RWPE2 (cell line): ENCODE results near the gene TIFAB.
A peak's percentile ranks its signal among the peaks of the same experiment; 100 is the strongest.

ENCODE experiments used
- ATAC-seq: fragments of 200-7000 bp; cut with Tn5 transposase; 3 replicates; pipeline ENCODE4 v1.9.1; 2021; ENCODE audit warnings: low read depth
- DNase-seq: peaks from one replicate; pipeline ENCODE4 v3.0.0-alpha.2; 2020; ENCODE audit warnings: low spot score
- H3K27ac ChIP-seq: fragments of 450-650 bp; 2 replicates; pipeline ENCODE4 v1.5.1; 2017; ENCODE audit warnings: mild to moderate bottlenecking; ENCODE audit not compliant: poor library complexity, severe bottlenecking
- H3K27me3 ChIP-seq: fragments of 250-450 bp; sonication (Bioruptor Pico); 2 replicates; pipeline ENCODE4 v1.5.1; 2021; ENCODE audit warnings: mild to moderate bottlenecking, moderate library complexity; ENCODE audit not compliant: insufficient read depth, poor library complexity, severe bottlenecking
- H3K36me3 ChIP-seq: fragments of 250-450 bp; sonication (Bioruptor Pico); 2 replicates; pipeline ENCODE4 v1.5.1; 2020; ENCODE audit warnings: low read depth, mild to moderate bottlenecking, moderate library complexity
- H3K4me1 ChIP-seq: fragments of 250-450 bp; sonication (Bioruptor Pico); 2 replicates; pipeline ENCODE4 v1.5.1; 2021; ENCODE audit warnings: mild to moderate bottlenecking, moderate library complexity; ENCODE audit not compliant: insufficient read depth, poor library complexity, severe bottlenecking
- H3K4me3 ChIP-seq: fragments of 250-450 bp; sonication (Bioruptor Pico); 2 replicates; pipeline ENCODE4 v1.5.1; 2021; ENCODE audit warnings: mild to moderate bottlenecking, moderate library complexity; ENCODE audit not compliant: severe bottlenecking
- H3K9me3 ChIP-seq: fragments of 250-450 bp; sonication (Bioruptor Pico); 2 replicates; pipeline ENCODE4 v1.5.1; 2021; ENCODE audit warnings: mild to moderate bottlenecking, moderate library complexity; ENCODE audit not compliant: severe bottlenecking
- CTCF ChIP-seq: fragments of 450-650 bp; IDR thresholded peaks from one replicate; pipeline ENCODE4 v1.5.1; 2017; ENCODE audit warnings: mild to moderate bottlenecking, moderate library complexity; ENCODE audit not compliant: poor library complexity, severe bottlenecking

TIFAB gene

GRCh38 chr5:135448791-135449507 lies 3.2 kb downstream of the TIFAB start:
- Histone ChIP-seq H3K27ac (no peak overlapping the region), H3K9me3 (no peaks in the 10 kb centered on the region), H3K27me3 (no peaks in the 10 kb centered on the region), H3K4me1 (no peaks in the 10 kb centered on the region), H3K4me3 (no peak overlapping the region), H3K36me3 (no peaks in the 10 kb centered on the region)
- DNase-seq: no peak
- peak; percentile 9; the same call in 1 of the 3 replicates for ATAC-seq
- TF ChIP-seq CTCF: no peak

DNA sequence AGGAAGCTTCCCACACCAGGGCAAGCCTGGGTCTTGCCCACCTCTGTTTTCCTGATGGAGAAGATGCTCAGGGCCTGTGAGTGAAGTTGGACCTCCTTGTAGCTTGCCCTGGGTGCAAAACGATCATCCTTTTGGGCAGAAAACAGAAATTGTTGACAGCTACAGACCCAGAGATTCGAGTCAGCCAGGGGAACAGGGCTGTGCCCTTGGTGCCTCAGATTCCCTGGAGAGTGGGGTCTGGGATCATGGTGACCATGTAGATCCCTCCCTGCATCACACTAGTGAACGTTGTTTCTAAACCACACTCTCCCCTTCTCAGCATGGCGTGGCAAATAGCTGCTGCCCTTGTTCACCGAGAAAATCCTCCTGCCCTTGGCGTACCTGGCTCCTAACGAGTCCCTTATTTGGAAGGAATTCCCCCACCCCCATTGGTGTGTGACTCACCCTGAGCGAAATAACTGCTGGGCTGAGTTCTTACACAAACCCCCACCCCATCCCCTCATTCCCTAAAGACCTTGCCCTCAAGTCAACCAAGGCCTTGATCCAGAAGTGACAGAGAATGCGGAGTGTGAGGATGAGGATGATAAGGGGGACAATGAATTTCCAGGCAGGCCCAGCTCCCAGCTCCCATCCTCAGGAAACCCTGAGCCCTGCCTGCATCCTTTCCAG lies 3.9 kb downstream of the TIFAB start:
- Histone ChIP-seq H3K27me3 (no peaks in the 10 kb centered on the region), H3K36me3 (no peaks in the 10 kb centered on the region), H3K4me3 (no peak overlapping the region), H3K4me1 (no peaks in the 10 kb centered on the region), H3K9me3 (no peaks in the 10 kb centered on the region), H3K27ac (no peak overlapping the region)
- TF ChIP-seq CTCF: no peak
- ATAC-seq: no peak
- peak; percentile 25 for DNase-seq

DNA sequence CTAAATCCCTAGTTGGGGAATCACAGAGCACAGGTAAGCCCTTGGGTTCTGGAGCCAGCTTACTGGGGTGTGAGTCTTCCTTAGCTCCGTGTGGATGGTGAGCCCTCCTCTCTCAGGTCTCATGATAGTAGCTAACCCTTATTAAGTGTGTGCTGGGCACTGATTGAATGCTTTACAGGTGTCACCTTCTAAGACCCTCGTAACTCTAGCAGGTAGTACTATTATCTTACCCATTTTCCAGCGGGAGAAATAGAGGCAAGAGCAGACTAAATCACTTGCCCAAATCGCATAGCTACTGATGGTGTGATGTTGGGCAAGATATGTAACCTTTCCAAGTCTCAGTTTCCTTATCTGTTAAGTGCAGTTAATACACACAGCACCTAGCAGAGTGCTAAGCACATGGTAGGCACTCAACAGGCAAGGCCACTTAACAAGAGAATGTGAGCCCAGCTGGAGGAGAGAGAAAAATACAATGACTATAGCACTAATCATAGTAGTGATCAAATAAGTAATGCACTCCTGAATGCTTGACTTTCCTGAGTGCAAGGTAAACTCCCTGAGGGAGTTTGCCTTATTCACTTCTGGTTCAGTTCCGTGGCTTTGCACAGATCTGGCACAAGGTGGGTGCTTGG lies 4.7 kb downstream of the TIFAB start, which contains the start of gene DCANP1:
DCANP1 (minus strand) TSS at position 51 of the 632 bp plus-strand sequence. CDS start 240 bp downstream, outside the sequence.
- H3K27ac ChIP-seq: no peak within 1 kb of the TSS
- H3K9me3 ChIP-seq: no peaks in the 10 kb centered on the region
- no peak for DNase-seq
- no peaks in the 10 kb centered on the region for H3K36me3 ChIP-seq
- no peaks in the 10 kb centered on the region for H3K27me3 ChIP-seq
- ATAC-seq: no peak
- no peak within 1 kb of the TSS for H3K4me3 ChIP-seq
- H3K4me1 ChIP-seq: no peaks in the 10 kb centered on the region
- no peak for TF ChIP-seq CTCF

GRCh38 chr5:135446615-135447014 lies 5.5 kb downstream of the TIFAB start:
- Histone ChIP-seq H3K36me3 (no peaks in the 10 kb centered on the region), H3K4me1 (no peaks in the 10 kb centered on the region), H3K27me3 (no peaks in the 10 kb centered on the region), H3K4me3 (no peak overlapping the region), H3K27ac (no peak overlapping the region), H3K9me3 (no peaks in the 10 kb centered on the region)
- no peak for TF ChIP-seq CTCF
- no peak for ATAC-seq
- DNase-seq: no peak
